Measurements from ENCODE around the gene ANXA6. TPM values are rescaled to one million over a fixed set of nuclear protein-coding genes. Genes with fewer than 3 reads are reported as not detected.

Gene ANXA6
- total RNA-seq, 1 donor from 2014 or later, result 245 TPM

DNA sequence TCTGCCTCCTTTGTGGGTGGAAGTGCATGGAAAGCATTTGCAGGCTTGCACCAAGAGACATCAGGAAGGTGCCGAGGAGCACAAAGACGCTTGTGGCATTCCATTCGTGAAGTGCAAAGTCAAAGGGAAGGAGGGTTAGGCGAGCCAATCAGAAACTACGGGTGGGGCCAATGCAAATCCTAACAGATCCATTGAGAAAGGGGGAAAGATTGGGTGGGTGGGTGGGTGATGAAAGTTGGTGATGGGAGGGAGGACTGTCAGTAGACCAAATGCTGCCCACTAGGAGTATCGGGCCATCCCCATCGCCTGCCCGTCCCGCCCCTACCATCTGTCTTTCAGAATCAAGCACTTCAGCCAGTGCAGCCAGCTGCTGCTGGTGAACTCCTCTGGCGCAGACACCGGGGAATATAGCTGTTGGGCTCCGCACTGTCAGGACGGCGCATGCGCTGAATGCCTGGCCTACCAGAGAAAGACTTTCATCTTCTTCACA lies 17.1 kb upstream of the ANXA6 start:
- H3K9me3 Mint-ChIP-seq (ENCODE audit: unreplicated experiment), result no peaks in the 10 kb centered on the region
- no peak for TF ChIP-seq CTCF (IDR thresholded peaks at IDR 0.05)
- DNase-seq (ENCODE audit: extremely low spot score, unreplicated experiment), result no peak
- no peaks in the 10 kb centered on the region for H3K36me3 Mint-ChIP-seq (ENCODE audit: unreplicated experiment)
- peaks cover 23% of the 10 kb centered on the region for H3K27me3 Mint-ChIP-seq (ENCODE audit: unreplicated experiment)
- H3K4me1 Mint-ChIP-seq (ENCODE audit: unreplicated experiment), result no peaks in the 10 kb centered on the region
- H3K27ac Mint-ChIP-seq (ENCODE audit: unreplicated experiment), result no peak overlapping the region
- no peak overlapping the region for H3K4me3 Mint-ChIP-seq (ENCODE audit: unreplicated experiment)

GRCh38 chr5:151173711-151174611 lies 16.4 kb upstream of the ANXA6 start:
- no peaks in the 10 kb centered on the region for H3K9me3 Mint-ChIP-seq (ENCODE audit: unreplicated experiment)
- no peaks in the 10 kb centered on the region for H3K36me3 Mint-ChIP-seq (ENCODE audit: unreplicated experiment)
- no peak overlapping the region for H3K4me3 Mint-ChIP-seq (ENCODE audit: unreplicated experiment)
- no peak for DNase-seq (ENCODE audit: extremely low spot score, unreplicated experiment)
- H3K27ac Mint-ChIP-seq (ENCODE audit: unreplicated experiment), result no peak overlapping the region
- H3K27me3 Mint-ChIP-seq (ENCODE audit: unreplicated experiment), result peaks cover 28% of the 10 kb centered on the region
- no peaks in the 10 kb centered on the region for H3K4me1 Mint-ChIP-seq (ENCODE audit: unreplicated experiment)
- TF ChIP-seq CTCF (IDR thresholded peaks at IDR 0.05), result no peak

DNA sequence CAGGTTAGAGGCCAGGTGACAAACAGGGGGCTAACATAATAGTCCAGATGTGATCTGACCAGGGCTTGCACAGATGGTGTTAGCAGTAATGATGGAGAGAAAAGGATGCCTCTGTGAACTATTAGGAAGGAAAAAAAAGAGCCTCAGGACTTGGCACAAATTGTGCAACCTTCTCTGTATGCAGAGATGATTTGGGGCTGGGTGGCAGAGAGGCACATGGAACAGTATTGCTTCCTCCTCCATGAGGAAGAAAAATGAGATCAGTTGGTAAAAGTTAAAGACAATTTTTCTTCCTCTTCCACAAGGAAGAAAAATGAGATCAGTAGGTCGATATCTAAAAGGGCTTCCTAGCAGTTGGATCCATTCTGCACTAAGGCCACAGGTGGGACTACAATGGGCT lies 13.9 kb upstream of the ANXA6 start:
- no peak for TF ChIP-seq CTCF (IDR thresholded peaks at IDR 0.05)
- no peaks in the 10 kb centered on the region for H3K9me3 Mint-ChIP-seq (ENCODE audit: unreplicated experiment)
- no peak for DNase-seq (ENCODE audit: extremely low spot score, unreplicated experiment)
- H3K27ac Mint-ChIP-seq (ENCODE audit: unreplicated experiment), result no peak overlapping the region
- no peaks in the 10 kb centered on the region for H3K36me3 Mint-ChIP-seq (ENCODE audit: unreplicated experiment)
- H3K4me3 Mint-ChIP-seq (ENCODE audit: unreplicated experiment), result no peak overlapping the region
- H3K27me3 Mint-ChIP-seq (ENCODE audit: unreplicated experiment), result peaks cover 27% of the 10 kb centered on the region
- no peaks in the 10 kb centered on the region for H3K4me1 Mint-ChIP-seq (ENCODE audit: unreplicated experiment)

DNA sequence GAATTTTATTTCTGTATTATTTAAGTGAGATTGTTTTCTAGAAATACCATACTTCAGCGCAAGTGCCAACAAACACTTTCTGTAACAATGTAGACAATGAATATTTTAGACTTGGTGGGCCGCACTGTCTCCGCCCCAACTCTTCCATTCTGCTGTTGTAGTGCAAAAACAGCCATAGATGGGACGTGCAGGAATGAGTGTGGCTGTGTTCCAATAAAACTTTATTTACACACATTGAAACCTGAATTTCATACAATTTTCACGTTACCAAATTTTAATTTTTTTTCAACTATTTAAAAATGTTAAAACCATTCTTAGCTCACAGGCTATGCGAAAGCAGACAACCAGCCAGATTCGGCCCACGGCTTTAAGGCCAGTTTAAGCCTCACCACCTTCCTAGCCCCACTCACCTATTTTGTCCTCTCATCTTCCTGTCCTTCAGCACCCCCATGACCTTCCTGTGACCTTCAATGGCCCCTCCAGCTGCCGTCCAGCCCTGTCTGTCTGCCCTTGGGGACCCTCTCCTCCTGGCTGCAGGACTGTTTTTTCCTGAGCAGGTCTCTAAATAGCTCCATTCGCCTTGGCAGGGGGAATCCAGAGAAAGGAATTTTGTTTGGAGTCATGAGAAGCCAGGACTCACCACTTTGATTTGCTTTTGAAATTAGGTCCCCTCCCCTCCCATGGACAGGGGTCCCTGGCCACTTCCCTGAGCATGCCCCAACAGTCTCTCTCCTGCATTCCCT lies 11.2 kb upstream of the ANXA6 start:
- no peak overlapping the region for H3K27ac Mint-ChIP-seq (ENCODE audit: unreplicated experiment)
- no peak for TF ChIP-seq CTCF (IDR thresholded peaks at IDR 0.05)
- no peaks in the 10 kb centered on the region for H3K36me3 Mint-ChIP-seq (ENCODE audit: unreplicated experiment)
- DNase-seq (ENCODE audit: extremely low spot score, unreplicated experiment), result no peak
- peaks cover 27% of the 10 kb centered on the region for H3K27me3 Mint-ChIP-seq (ENCODE audit: unreplicated experiment)
- no peaks in the 10 kb centered on the region for H3K4me1 Mint-ChIP-seq (ENCODE audit: unreplicated experiment)
- H3K4me3 Mint-ChIP-seq (ENCODE audit: unreplicated experiment), result no peak overlapping the region
- no peaks in the 10 kb centered on the region for H3K9me3 Mint-ChIP-seq (ENCODE audit: unreplicated experiment)

- no peak for TF ChIP-seq CTCF (IDR thresholded peaks at IDR 0.05)
- no peak overlapping the region for H3K27ac Mint-ChIP-seq (ENCODE audit: unreplicated experiment)
- no peak overlapping the region for H3K4me3 Mint-ChIP-seq (ENCODE audit: unreplicated experiment)
- no peaks in the 10 kb centered on the region for H3K4me1 Mint-ChIP-seq (ENCODE audit: unreplicated experiment)
- DNase-seq (ENCODE audit: extremely low spot score, unreplicated experiment), result no peak
- no peaks in the 10 kb centered on the region for H3K9me3 Mint-ChIP-seq (ENCODE audit: unreplicated experiment)
- peaks cover 23% of the 10 kb centered on the region for H3K27me3 Mint-ChIP-seq (ENCODE audit: unreplicated experiment)
- no peaks in the 10 kb centered on the region for H3K36me3 Mint-ChIP-seq (ENCODE audit: unreplicated experiment)
These were observed 9.4 kb upstream of the ANXA6 start for GRCh38 chr5:151167022-151167421.

Data from osteocyte (in vitro differentiated cells).